NCI-H526 (cell line): ENCODE measurements around the gene SEZ6L.
A peak's percentile ranks its signal among the peaks of the same experiment; 100 is the strongest.

Source experiments
- DNase-seq, 2 experiments: peaks; one replicate each; lab custom pipeline; 2025; lab: John Stamatoyannopoulos, UW

The SEZ6L gene

DNA sequence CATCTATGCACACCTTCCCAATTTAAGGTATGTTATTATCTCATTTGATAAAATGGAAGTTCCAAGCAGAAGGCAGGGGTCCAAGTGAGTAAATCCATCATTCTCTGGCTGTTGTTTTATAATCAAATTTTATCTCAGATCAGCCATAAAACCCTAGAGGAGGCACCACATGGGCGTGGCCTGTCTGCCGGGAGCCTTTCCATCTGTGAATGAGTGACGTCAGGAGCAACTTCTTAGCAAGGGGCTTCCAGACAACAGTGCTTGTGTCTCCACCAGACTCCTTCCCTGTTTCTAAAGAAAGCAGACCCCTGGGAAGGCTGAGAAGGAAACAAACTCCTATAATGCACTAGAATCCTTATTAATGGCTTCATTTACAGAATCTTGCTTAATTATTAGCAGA lies 13.5 kb downstream of the SEZ6L start:
- peak; percentile 60 to 79 for DNase-seq

DNA sequence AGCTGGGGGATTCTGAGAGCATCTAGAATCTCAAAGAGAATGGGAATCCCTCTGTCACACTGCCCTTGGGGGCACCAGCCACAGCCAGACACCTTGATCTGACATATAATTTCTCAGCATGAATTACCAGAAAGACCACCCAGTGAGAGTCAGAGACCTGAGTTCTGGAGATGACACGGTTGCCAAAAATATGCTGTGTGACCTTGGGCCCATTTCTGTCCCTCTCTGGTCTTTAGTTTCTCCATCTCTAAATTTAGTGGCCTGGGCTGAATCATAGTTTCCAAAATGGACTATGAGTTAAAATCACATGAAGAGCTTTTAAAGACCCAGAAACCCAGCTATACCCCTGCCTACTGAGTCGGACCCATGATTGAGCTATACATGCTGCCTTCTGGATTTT lies 15.9 kb downstream of the SEZ6L start:
- DNase-seq = no peak

DNA sequence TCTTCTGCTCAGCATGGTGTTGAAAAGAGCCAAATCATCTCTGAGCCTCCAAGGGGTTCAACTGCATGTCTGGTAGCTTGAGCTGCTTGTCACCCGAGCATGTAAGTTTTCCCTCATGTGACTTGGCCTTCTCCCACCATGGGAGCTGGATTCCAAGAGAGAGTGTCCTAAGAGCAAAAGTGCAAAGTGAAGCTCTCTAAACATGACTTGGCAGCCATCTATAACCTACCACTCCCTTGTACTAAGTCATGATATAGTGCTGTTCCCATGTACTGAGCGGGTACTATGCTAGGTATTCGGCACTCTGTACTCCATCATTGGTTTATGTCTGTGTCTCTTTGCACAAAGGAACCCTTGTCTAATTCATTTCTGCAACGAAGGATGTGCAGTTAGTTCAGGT lies 19.1 kb downstream of the SEZ6L start:
- DNase-seq = no peak

DNA sequence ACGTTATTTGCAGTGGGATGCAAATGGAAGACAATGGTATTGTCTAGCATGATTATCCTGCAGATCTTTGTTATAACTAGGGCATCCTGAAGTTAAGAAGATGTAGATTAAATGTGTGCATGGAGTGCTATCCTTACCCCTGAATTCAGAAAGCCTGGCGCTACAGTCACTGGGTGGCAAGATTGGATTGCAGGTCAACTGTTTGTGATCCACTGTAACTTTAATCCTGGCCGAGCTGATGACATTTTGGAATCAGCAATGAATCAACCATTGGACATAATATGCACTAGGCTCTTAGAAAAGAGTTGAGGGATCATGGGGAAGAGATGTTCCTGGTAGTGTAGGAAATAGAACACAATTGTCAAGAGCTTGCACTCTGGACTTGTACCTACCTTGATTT lies 25.1 kb downstream of the SEZ6L start:
- no peak for DNase-seq

DNA sequence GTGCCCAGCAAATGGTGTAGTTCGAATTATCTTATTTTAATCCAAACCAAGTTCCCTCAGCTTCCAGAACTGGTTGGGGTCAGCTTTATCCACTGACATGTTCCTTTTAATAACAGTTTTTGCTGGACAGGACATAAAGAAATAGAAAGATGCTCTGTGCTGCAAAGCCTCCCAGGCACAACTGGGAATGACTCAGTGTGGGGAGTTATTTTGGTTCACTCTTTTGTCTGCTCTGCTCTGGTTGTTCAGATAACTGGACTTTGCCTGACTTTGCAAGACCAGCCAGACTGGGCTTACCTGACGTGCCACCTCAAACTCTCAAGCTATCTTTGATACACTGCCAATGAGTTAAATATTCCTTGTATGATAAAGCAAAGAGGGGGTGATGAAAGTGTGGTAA lies 25.6 kb downstream of the SEZ6L start:
- DNase-seq = no peak

DNA sequence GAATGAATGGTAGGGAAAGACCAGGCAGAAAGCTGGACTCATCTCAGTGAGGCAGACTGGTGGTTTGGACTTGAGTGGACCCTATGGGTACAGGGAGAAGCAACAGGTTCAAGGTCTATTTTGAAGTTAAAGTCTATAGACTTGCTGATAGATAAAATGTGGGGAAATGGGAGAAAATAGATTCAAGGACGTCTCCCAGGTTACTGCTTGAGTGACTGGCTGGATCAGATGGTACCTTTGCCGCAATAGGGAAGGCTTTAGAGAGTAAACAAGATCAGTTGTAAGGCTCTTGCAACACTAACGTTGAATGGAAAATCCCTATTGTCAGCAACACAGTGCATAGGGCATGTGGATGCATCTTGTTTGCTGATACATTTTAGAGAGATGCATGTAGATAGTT lies 27.4 kb downstream of the SEZ6L start:
- no peak for DNase-seq

DNA sequence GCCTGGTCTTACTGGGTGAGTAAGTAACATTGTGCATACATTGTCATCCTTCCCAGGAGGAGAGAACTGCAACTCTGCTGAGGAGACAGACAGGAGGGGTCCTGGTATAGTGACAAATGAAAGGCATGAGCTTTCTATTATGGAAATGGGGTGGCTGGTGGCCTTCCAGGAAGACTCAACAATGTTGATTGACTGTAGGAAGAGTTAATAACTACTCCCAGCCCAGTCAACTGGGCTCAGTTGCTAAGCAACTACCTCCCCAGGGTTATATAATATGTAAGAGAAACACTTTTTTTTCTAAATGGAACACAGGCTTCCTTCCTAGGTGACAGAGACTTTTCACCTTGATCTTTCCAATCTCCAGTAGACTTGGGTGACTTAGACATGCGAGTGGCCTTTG lies 28.2 kb downstream of the SEZ6L start:
- DNase-seq = peak in 1 of 2 experiments; percentile 38

DNA sequence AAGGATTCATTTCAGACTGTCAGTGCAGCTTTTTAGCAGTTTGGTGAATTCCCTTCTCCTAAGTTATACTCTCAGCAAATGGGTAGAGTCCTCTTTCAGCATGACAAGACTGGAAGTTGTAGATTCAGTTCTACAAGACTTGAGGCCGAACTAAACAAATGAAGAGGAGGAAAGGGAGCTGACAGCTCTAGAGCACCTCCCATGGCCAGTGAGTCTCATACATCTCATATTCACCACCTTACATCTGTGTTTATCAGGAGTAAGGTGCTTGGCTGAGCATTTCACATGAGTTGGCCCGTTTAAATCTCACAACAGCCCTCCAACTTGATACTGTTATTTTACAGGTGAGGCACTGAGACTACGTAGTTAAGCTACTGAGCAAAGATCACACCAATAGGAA lies 30.4 kb downstream of the SEZ6L start:
- DNase-seq = peak in 1 of 2 experiments; percentile 16

DNA sequence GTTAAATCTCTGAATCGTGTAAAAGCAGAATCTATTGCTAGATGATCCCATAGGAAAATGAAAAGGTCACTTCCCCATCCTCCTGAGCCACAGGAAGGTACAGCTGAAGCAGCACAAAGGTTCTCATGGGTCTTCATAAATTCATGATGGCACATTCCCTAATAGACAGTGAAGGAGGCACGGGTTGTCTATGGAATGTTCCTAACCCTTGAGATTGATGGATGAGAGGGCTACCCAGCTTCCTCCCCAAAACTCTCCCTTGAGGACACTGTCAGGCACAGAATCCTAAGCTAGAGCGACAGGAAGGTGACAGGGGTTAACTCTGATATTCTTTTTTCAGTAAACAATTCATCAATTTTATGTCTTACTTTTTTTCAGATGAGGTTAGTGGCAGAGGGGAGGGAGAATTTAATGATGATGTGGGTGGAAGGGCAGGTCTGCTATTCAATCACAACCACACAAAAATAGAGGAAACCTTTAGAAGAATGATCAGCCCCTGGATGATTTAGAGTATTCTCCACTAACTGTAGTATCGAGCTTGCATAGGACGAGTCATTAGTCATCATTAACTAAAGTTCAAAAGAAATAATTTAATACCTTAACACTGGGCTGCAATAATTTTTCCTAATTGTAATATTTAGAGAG lies 33.1 kb downstream of the SEZ6L start:
- no peak for DNase-seq

DNA sequence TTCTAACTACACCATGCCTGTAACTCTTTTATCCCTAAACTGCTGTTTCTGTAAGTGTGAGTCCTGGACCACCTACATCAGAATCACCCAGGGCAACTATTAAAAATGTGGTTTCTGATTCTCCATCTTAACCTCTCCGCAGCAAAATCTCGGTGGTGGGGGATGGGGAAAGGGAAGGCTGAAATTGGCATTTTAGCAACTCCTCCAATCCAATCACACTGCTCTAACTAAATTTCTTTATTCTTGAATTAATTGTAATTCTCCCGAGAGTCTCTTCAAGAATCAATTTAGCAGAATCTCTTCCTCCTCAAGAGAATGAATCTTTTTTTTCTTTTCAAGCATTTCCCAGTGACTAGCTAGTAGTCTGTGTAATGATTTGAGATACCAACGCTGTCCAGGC lies 36.2 kb downstream of the SEZ6L start:
- no peak for DNase-seq

DNA sequence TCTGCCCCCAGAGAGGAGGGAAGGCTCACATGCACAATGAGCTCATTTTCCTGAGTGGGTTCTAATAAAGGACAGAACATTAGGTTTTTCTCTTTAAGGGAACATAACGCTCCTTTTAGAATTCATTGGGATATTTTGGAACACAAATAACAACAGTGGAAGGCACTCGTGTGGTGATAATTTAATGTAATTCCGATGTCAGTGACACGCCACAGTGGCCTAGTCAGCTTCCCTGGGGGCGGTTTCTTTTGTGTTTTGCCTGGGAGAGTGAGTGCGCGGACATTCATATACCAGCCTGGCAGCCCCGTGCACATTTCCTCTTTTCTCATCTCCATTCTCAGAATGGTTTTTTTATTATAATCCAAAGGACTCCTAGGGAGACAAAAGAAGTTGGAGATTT lies 41.1 kb downstream of the SEZ6L start:
- DNase-seq = no peak

DNA sequence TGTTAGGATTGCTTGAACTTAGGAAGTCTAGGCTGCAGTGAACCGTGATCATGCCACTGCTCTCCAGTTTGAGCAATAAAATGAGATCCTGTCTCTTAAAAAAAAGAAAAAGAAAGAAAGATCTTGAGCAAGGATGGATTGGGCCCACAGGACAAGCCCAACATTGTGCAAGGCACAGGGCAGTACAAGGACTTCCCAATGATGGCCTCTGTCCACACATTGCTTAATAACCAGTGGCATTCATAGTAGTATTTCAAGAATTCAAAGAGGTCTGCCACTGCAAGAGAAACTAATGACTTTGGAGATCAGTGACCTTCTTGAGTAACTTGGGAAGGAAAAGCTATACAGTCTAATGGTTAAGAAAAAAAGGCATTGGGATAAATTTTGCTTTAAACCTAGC lies 44.6 kb downstream of the SEZ6L start:
- DNase-seq = no peak

DNA sequence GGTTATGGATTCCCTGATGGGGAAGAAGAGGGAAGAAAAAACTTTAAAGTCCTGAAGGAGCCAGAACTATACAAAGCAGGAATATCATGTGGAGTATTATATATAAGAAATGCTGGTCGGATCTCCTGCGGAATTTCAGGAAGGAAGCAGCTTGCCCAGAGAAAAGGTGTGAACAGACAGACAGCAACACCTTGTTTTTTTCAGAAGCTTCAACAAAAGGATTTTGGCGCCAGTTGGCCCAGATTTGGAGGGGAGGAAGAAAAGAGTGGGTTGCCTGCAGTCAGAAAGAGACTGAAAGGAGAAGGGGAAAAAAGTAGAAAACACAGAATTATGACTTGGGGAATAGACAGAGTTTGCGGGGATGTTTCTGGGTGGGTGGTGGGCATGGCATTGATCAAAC lies 45.2 kb downstream of the SEZ6L start:
- DNase-seq = no peak

DNA sequence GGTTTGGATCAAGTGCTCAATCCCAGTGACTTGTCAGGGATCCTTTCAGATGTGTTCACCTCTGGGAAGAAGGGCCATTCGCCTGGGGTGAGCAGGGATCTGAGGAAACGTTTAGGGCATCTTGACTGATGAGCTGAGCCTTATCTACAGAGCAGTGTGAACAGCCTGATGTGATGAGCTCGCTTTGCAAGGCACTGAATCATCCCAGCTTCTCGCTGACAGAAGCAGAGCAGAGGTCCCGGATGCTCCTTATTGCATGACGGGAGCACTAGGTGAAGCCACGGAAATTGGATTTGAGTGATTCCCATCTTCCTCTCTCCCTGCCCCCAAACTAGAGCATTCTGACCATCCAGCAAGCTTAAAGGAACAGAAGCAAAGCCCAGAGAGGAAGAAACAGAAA lies 46.5 kb downstream of the SEZ6L start:
- no peak for DNase-seq

DNA sequence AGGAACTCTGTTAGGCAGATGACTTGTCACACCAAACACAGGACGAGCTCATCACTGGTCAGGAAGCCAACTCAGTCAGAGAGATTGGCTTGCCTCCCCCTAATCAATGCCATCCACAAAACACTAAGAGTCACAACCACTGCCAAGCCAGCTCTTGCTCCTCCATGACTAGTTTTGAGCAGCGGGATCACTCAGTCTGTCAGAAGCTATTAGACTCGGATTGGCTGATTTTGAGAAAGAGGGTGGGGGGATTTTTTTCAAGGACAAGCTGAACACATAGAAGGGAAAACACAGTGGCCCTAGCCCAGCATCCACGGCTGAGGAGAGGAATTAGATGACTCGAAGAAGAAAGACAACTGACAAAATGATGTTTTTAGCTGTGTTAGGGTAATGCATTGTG lies 55.9 kb downstream of the SEZ6L start:
- no peak for DNase-seq

DNA sequence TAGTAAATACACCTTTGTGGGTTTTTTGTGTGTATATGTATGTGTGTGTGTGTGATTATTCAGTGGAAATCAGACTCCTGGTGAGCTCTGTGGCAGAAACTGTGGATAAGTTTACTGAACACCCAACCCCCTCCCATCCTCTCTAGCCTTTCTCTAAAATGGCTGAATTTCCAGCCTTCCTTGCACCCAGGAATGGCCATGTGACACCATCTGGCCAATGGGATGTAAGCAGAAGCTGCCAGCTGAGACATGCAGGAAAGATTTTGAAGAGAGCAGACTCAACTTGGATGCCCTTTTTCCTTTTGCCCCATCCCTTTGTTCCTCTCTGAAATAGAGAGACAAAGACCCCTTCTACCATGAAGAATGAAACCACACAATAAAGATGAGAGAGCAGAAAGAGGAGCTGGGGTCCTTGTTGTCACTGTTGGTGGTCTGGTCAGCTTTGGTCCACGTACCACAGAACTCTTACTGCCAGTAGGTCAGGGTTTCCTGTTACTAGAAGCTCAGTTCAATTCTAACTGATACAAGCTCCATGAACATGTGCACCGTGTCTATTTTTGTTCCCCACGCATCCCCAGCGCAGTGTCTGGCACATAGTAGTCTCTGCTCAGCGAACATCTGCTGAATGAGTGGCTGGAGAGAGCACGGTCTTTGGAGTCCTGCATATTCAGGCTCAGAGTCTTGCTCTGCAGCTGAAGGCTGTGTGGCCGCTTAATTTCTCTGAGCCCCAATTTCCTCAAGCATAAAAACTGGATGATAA lies 57.5 kb downstream of the SEZ6L start:
- no peak for DNase-seq

DNA sequence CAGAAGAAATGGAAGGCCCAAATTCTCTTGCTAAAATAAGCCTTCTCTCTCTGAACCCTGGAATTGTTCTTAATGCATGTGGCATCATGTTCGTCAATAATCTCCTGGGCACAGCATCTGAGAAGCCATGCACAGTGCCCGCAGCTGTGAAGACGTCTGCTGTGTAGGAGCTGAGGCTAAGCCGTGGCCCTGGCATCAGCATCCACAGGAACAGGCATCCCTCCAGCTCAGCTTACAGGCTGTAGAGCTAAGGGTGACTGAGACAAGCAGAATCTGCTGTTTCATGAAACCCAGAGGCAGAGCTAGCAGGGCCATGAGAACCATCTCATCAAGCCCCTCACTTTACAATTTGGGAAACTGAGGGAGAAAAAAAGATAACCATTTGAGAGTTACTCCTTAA lies 60.6 kb downstream of the SEZ6L start:
- no peak for DNase-seq

DNA sequence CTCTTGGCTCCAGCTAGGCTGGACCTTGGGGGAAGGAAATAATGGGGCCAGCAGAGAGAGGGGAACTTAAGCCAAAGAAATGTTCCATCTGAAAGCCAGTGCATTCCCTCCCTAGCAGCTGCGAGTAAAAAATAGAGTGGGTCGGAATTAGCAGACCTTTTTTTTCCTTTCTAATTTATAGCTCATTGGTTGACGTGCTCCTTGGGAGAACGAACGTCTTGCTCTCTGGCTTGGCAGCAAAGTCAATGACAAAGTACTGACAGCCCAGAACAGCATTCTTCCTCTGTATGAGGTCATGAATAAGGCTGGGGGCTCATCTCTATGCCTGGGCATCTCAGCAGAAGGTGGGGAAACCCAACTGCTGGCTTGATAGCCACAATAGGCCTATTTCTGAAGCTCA lies 65.0 kb downstream of the SEZ6L start:
- no peak for DNase-seq

DNA sequence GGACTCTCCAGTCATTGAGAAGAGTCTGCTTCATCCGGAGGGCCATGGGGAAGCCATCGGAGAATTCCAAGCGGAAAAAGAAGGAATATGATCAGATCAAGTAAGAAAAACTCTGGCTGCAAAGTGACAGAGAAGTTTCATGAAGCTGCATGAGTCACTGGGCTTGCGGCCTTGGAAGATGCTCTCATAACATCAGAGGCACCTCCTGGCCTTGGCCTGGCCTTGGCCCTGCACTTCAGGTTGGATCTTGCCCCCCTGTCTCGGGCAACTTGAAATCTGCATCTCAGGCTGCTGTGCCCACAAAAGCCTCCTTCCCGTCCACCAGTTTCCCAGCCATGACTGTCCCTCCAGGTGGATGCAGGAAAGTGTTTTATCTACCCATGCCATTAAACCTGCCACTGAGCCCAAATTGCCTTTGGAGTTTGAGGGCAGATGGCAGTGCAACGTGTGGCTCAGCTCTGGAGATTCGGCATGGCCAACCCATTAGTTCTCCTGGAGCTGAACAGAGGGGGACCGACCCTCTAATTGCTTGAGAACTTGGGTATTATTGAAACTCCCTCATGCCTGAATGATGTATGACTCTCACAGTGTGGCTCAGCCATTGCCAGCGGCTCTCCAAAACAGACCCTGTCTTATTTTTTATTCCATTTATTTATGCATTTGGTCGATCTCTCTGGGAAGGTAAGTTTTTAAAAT lies 66.7 kb downstream of the SEZ6L start:
- DNase-seq = no peak

DNA sequence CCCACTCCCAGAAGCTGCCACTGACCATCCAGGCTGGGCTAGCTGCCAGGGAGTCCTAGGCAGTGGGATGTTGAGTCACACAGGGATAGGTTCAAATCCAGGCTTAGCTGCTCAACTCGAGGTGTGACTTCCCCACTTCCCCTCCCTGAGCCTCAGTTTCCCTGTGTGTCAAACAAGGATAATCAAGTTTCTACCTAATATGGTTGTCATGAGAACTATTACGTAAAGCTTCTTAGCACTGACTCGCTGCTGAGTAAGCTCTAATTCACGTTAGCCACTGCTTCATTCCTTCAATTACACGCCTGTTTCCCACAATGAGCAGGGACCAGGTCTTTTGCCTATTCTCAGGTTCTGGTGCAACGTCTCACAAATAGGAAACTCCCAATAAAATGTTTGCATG lies 67.7 kb downstream of the SEZ6L start:
- DNase-seq = no peak

DNA sequence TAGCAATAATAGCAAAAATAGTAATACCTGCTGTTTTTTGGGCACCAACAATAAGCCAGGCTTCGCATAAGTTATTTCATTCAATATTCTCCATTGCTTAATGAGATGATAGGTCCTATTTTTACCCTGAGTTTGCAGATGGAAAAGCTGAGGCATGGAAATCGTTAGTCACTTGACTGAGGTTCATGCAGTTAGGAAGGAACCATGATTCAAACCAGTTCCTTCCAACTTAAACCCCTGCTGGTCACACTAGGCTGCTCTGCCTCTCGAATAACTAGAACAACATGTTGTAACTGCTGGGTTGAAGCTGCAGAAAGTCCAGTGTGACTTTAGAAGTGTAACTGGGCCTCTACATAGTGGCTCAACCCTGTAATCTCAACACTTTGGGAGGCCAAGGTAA lies 69.3 kb downstream of the SEZ6L start:
- DNase-seq = no peak

DNA sequence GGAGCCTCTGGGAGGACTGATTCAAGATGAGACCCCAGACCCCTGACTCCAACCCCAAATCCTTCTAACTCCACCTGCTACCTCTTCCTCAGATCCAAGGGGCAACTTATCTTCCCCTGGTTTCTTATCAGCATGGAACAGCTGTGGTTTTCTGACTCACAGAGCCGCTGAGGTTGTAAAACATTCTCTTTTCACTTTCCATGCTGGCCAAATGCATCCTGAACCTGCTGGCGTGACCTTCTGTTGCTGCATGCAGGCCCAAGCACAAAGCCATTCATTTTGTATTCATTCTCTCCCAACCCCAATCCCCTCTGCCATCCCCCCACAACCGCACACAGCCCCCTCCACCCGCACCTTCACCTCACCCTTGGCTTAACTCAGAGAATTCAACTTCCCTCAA lies 70.3 kb downstream of the SEZ6L start:
- DNase-seq = no peak

DNA sequence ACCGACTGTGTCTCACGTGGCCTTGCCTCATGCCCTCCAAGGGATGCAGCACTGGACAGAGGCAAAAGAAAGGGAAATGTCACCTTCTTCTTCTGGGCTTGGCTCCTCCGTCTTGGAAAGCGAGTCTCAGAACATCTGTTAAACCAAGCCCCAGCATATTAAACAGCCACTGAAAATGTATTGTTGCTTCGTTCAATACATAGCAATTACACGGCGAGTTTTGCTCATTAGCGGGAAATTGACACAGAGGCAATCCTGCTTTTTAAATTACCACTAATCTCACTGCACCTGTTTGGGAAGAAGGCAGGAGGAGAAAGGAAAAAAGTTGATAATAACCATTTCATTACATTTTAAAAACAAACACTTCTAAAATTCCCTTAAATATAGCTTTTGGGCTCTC lies 72.1 kb downstream of the SEZ6L start:
- no peak for DNase-seq
